ENCODE data around the gene TTLL7. TPM values are rescaled to one million over a fixed set of nuclear protein-coding genes. Genes with fewer than 3 reads are reported as not detected.

The TTLL7 gene
- total and polyA plus RNA-seq, 10 donors: 0.59 to 4.8 (median 3.0) TPM

- intact Hi-C loops (cut with DNase I; ENCODE audit: low total_unique reads): no loop called here
- no peak for TF ChIP-seq POLR2A (IDR thresholded peaks at IDR 0.05)
- TF ChIP-seq POLR2AphosphoS5 (IDR thresholded peaks at IDR 0.05): no peak
- peak in 4 of 11 experiments; percentile 20 to 31 (median 26) for TF ChIP-seq CTCF (IDR thresholded peaks at IDR 0.05 in 8 of 11, conservative IDR thresholded peaks at IDR 0.05 in 3 of 11)
- DNase-seq: no peak
- Histone ChIP-seq H3K36me3 (no peaks in the 10 kb centered on the region), H3K4me1 (peaks cover 0 to 30% (median 7%) of the 10 kb centered on the region in 6 donors), H3K27ac (no peak overlapping the region), H3K27me3 (replicated peaks in 1 of 7) (peaks cover 0 to 10% (median 0%) of the 10 kb centered on the region in 7 donors), H3K9me3 (no peaks in the 10 kb centered on the region), H3K4me3 (no peak overlapping the region)
- 74 to 95% (median 83%) methylated on average over 1 of the region's 1 CpG for WGBS, 5 donors
These were observed 141.8 kb downstream of the TTLL7 start for GRCh38 chr1:83857103-83857502.

- 84 to 91% (median 89%) methylated on average over 2 of the region's 2 CpGs for WGBS, 5 donors
- TF ChIP-seq POLR2AphosphoS5 (IDR thresholded peaks at IDR 0.05) (no peak), POLR2A (IDR thresholded peaks at IDR 0.05) (no peak), CTCF (IDR thresholded peaks at IDR 0.05 in 8 of 11, conservative IDR thresholded peaks at IDR 0.05 in 3 of 11) (no peak)
- peaks cover 0 to 10% (median 0%) of the 10 kb centered on the region in 7 donors for H3K27me3 ChIP-seq (replicated peaks in 1 of 7)
- H3K36me3 ChIP-seq: no peaks in the 10 kb centered on the region
- no peak overlapping the region for H3K4me3 ChIP-seq
- peaks cover 0 to 30% (median 7%) of the 10 kb centered on the region in 6 donors for H3K4me1 ChIP-seq
- DNase-seq: no peak
- no peaks in the 10 kb centered on the region for H3K9me3 ChIP-seq
- intact Hi-C loops (cut with DNase I; ENCODE audit: low total_unique reads): no loop called here
- H3K27ac ChIP-seq: no peak overlapping the region
These were observed 142.6 kb downstream of the TTLL7 start for GRCh38 chr1:83856381-83856780.

- Histone ChIP-seq H3K27ac (no peak overlapping the region), H3K4me1 (peaks cover 0 to 15% (median 5%) of the 10 kb centered on the region in 6 donors), H3K27me3 (replicated peaks in 1 of 7) (no peaks in the 10 kb centered on the region), H3K36me3 (no peaks in the 10 kb centered on the region), H3K9me3 (no peaks in the 10 kb centered on the region), H3K4me3 (no peak overlapping the region)
- intact Hi-C loops (cut with DNase I; ENCODE audit: low total_unique reads): no loop called here
- no peak for DNase-seq
- WGBS, 5 donors: 79 to 100% (median 92%) methylated on average over 1 of the region's 1 CpG
- TF ChIP-seq POLR2AphosphoS5 (IDR thresholded peaks at IDR 0.05): no peak
- no peak for TF ChIP-seq POLR2A (IDR thresholded peaks at IDR 0.05)
- no peak for TF ChIP-seq CTCF (IDR thresholded peaks at IDR 0.05 in 8 of 11, conservative IDR thresholded peaks at IDR 0.05 in 3 of 11)
These were observed 144.5 kb downstream of the TTLL7 start for GRCh38 chr1:83854456-83854855.

GRCh38 chr1:83850834-83851233 is 148.1 kb downstream of the TTLL7 start:
- no peak for TF ChIP-seq CTCF (IDR thresholded peaks at IDR 0.05 in 8 of 11, conservative IDR thresholded peaks at IDR 0.05 in 3 of 11)
- 85 to 95% (median 86%) methylated on average over 3 of the region's 3 CpGs for WGBS, 5 donors
- Histone ChIP-seq H3K9me3 (no peaks in the 10 kb centered on the region), H3K4me1 (no peaks in the 10 kb centered on the region), H3K27ac (no peak overlapping the region), H3K36me3 (no peaks in the 10 kb centered on the region), H3K4me3 (no peak overlapping the region), H3K27me3 (replicated peaks in 1 of 7) (no peaks in the 10 kb centered on the region)
- intact Hi-C loops (cut with DNase I; ENCODE audit: low total_unique reads): no loop called here
- no peak for DNase-seq
